Activated T-helper 2 cell treated with anti-CD3 and anti-CD28 coated beads, Interferon-gamma antibody, Interleukin-2, Interleukin-4, amounts not matched to agents 10 μg/mL and 5 μg/mL and 100 μg/mL, durations not matched to agents 14 hours and 24 hours and 36 hours (primary cell): ENCODE results near the gene PLG. TPM values are rescaled to one million over a fixed set of nuclear protein-coding genes. Genes with fewer than 3 reads are reported as not detected.
"Not testable (repeated sequence)": the region's sequence is repeated elsewhere in the genome, so short reads cannot be mapped to it uniquely, and the experiment has no call there.

Experiments used
- DNase-seq: peaks from one replicate; pipeline ENCODE4 v3.0.0; 2021; ENCODE audit warnings: low spot score
- H3K27ac Mint-ChIP-seq: one replicate; pipeline ENCODE4 v1.8.0; 2021; ENCODE audit warnings: mixed read lengths
- H3K27me3 Mint-ChIP-seq: one replicate; pipeline ENCODE4 v1.8.0; 2021; ENCODE audit warnings: low read depth, mixed read lengths
- H3K36me3 Mint-ChIP-seq: one replicate; pipeline ENCODE4 v1.8.0; 2021; ENCODE audit warnings: low read depth, mixed read lengths
- H3K4me1 Mint-ChIP-seq: one replicate; pipeline ENCODE4 v1.8.0; 2021; ENCODE audit warnings: low read depth, mixed read lengths
- H3K4me3 Mint-ChIP-seq: one replicate; pipeline ENCODE4 v1.8.0; 2021; ENCODE audit warnings: low read depth, mild to moderate bottlenecking, moderate library complexity, mixed read lengths
- H3K9me3 Mint-ChIP-seq: one replicate; pipeline ENCODE4 v1.8.0; 2021; ENCODE audit warnings: mixed read lengths
- intact Hi-C: fragments of 100-400 bp; cut with micrococcal nuclease; formaldehyde crosslinking; loops from one replicate; pipeline ENCODE4 v1.15.1; 2023
- total RNA-seq: library from RNA; stranded (reverse); gene quantifications from 2 replicates; pipeline ENCODE4 v1.2.3, GENCODE V29; 2022

PLG gene
- total RNA-seq: 0.18 and 0.23 TPM in 2 replicates

- H3K9me3 Mint-ChIP-seq, H3K27me3 Mint-ChIP-seq, H3K27ac Mint-ChIP-seq, DNase-seq, H3K4me1 Mint-ChIP-seq, intact Hi-C loops, H3K36me3 Mint-ChIP-seq, H3K4me3 Mint-ChIP-seq: not testable (repeated sequence)
Observed at GRCh38 chr6:160701918-160702680, at the start of gene PLG. PLG (plus strand) TSS chr6:160702244; CDS start chr6:160702305, 61 bp downstream.

GRCh38 chr6:160659562-160659961 is 42.5 kb upstream of the PLG start:
- H3K4me1 Mint-ChIP-seq: no peaks in the 10 kb centered on the region
- no peaks in the 10 kb centered on the region for H3K27me3 Mint-ChIP-seq
- intact Hi-C loops: no loop called here
- H3K27ac Mint-ChIP-seq: no peak overlapping the region
- no peak overlapping the region for H3K4me3 Mint-ChIP-seq
- H3K36me3 Mint-ChIP-seq: no peaks in the 10 kb centered on the region
- no peaks in the 10 kb centered on the region for H3K9me3 Mint-ChIP-seq
- DNase-seq: no peak

GRCh38 chr6:160661216-160661615 is 40.8 kb upstream of the PLG start:
- no peak for DNase-seq
- H3K36me3 Mint-ChIP-seq: no peaks in the 10 kb centered on the region
- H3K4me3 Mint-ChIP-seq: no peak overlapping the region
- no peaks in the 10 kb centered on the region for H3K9me3 Mint-ChIP-seq
- no peak overlapping the region for H3K27ac Mint-ChIP-seq
- intact Hi-C loops: no loop called here
- H3K27me3 Mint-ChIP-seq: no peaks in the 10 kb centered on the region
- no peaks in the 10 kb centered on the region for H3K4me1 Mint-ChIP-seq

DNA sequence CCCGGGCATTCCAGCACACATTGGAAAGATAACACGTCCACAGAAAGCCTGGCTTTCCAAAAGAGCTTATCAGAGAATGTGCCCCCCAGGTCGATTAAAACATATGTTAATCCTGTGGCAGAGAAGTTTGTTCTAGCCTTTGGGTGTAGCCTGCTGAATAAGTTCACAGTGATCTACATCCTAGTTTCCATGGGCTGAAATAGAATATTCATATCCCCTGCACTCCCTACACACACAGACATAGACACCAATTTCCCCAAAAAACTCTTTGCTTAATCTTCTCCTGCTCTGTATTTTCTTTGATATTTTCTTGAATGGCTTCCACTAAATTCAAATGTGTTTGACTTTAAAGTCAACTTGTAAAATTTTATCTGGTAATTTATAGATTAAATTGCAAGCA is 39.6 kb upstream of the PLG start:
- Mint-ChIP-seq H3K4me3 (no peak overlapping the region), H3K9me3 (no peaks in the 10 kb centered on the region)

GRCh38 chr6:160662842-160663241 is 39.2 kb upstream of the PLG start:
- Mint-ChIP-seq H3K27ac (no peak overlapping the region), H3K36me3 (no peaks in the 10 kb centered on the region), H3K27me3 (no peaks in the 10 kb centered on the region), H3K4me3 (no peak overlapping the region), H3K9me3 (no peaks in the 10 kb centered on the region), H3K4me1 (no peaks in the 10 kb centered on the region)
- intact Hi-C loops: no loop called here
- no peak for DNase-seq

More for the DNA sequence above, 39.6 kb upstream of the PLG start:
- no peak overlapping the region for H3K27ac Mint-ChIP-seq
- no peaks in the 10 kb centered on the region for H3K27me3 Mint-ChIP-seq
- no peaks in the 10 kb centered on the region for H3K36me3 Mint-ChIP-seq
- DNase-seq: no peak
- no peaks in the 10 kb centered on the region for H3K4me1 Mint-ChIP-seq
- intact Hi-C loops: no loop called here

- H3K27me3 Mint-ChIP-seq, DNase-seq, H3K27ac Mint-ChIP-seq, H3K36me3 Mint-ChIP-seq, H3K9me3 Mint-ChIP-seq, H3K4me1 Mint-ChIP-seq, H3K4me3 Mint-ChIP-seq, intact Hi-C loops: not testable (repeated sequence)
Observed at GRCh38 chr6:160664198-160664597, 37.8 kb upstream of the PLG start, which contains the start of gene LPA. LPA (minus strand) TSS chr6:160664275; CDS start chr6:160664214, 61 bp downstream.

DNA sequence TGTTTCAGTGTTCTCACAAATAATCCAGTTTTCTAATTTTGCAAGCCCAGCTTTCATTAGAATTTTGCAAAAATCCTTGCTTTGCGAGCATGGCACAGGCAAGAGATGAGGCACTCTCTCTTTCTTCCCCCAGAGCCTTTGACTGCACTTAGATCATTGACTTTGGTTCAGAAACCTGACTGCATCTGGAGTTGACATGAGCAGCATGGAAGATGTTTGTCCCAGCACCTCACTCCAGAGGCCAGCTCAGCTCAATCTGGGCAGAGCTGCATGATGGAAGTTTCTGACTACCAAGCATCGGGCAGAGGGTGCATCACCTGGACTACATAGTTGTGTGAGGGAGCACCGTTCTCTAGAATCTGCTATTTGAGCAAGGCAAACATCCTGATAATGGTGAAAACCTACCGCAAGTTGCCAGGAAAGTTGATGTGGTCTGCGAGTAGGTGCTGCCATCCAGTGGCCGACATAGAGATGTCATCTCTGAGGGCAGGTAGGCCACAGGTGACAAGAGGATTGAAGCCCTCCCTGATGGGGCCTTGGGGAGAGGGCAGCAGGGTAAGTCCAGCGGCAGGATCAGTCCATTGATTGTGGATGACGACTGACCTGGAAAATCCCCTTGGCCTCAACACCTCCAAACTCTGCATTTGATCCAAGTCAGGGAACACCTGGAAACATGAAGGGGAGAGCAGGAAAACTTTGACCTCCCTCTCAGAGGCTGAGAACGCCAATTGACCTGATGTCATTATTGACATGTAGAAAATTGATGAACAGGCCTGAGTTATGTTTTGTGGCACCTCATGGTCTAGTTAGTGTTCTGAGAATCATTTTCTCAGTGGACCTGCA is 34.2 kb upstream of the PLG start:
- H3K4me3 Mint-ChIP-seq: no peak overlapping the region
- peak; percentile 14 for DNase-seq
- H3K9me3 Mint-ChIP-seq: no peaks in the 10 kb centered on the region
- no peaks in the 10 kb centered on the region for H3K36me3 Mint-ChIP-seq
- no peaks in the 10 kb centered on the region for H3K4me1 Mint-ChIP-seq
- H3K27ac Mint-ChIP-seq: no peak overlapping the region
- H3K27me3 Mint-ChIP-seq: no peaks in the 10 kb centered on the region
- intact Hi-C loops: no loop called here

GRCh38 chr6:160668589-160668988 is 33.5 kb upstream of the PLG start:
- Mint-ChIP-seq H3K9me3 (no peaks in the 10 kb centered on the region), H3K27me3 (no peaks in the 10 kb centered on the region), H3K27ac (no peak overlapping the region), H3K36me3 (no peaks in the 10 kb centered on the region), H3K4me3 (no peak overlapping the region), H3K4me1 (no peaks in the 10 kb centered on the region)
- no peak for DNase-seq
- intact Hi-C loops: no loop called here

- H3K4me1 Mint-ChIP-seq: not testable (repeated sequence)
- peaks cover 12% of the 10 kb centered on the region for H3K27me3 Mint-ChIP-seq
Observed at GRCh38 chr6:160676418-160676817, 25.6 kb upstream of the PLG start.

GRCh38 chr6:160678230-160678629 is 23.8 kb upstream of the PLG start:
- no peak for DNase-seq
- intact Hi-C loops: no loop called here
- H3K9me3 Mint-ChIP-seq: no peaks in the 10 kb centered on the region
- no peaks in the 10 kb centered on the region for H3K36me3 Mint-ChIP-seq
- H3K4me3 Mint-ChIP-seq: no peak overlapping the region
- no peaks in the 10 kb centered on the region for H3K4me1 Mint-ChIP-seq
- H3K27me3 Mint-ChIP-seq: peaks cover 12% of the 10 kb centered on the region
- no peak overlapping the region for H3K27ac Mint-ChIP-seq

More at GRCh38 chr6:160676418-160676817, 25.6 kb upstream of the PLG start:
- H3K4me3 Mint-ChIP-seq, H3K9me3 Mint-ChIP-seq, intact Hi-C loops, H3K36me3 Mint-ChIP-seq, DNase-seq, H3K27ac Mint-ChIP-seq: not testable (repeated sequence)

GRCh38 chr6:160678744-160679401 is 23.2 kb upstream of the PLG start:
- no peak for DNase-seq
- Mint-ChIP-seq H3K4me3 (no peak overlapping the region), H3K36me3 (no peaks in the 10 kb centered on the region), H3K27ac (no peak overlapping the region), H3K27me3 (peaks cover 12% of the 10 kb centered on the region), H3K4me1 (no peaks in the 10 kb centered on the region), H3K9me3 (no peaks in the 10 kb centered on the region)
- intact Hi-C loops: no loop called here

DNA sequence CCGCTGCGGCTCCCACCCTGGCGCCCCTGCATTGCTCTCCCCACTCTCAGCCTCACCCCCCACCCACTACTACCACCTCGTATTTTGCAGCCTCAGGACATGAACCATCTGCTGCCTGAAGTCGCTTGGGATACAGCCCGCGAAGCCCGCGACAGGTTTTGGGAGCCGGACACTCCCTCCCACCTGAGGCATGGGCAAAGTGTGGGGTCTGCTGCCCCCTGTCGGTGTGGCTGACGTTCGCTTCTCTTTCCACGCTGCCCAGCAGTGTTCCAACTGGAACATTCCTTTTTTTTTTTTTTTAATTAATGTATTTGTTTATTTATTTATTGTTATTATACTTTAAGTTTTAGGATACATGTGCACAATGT is 22.7 kb upstream of the PLG start:
- H3K27ac Mint-ChIP-seq: no peak overlapping the region
- H3K4me3 Mint-ChIP-seq: no peak overlapping the region
- intact Hi-C loops: no loop called here
- no peak for DNase-seq
- H3K36me3 Mint-ChIP-seq: no peaks in the 10 kb centered on the region
- no peaks in the 10 kb centered on the region for H3K9me3 Mint-ChIP-seq
- no peaks in the 10 kb centered on the region for H3K4me1 Mint-ChIP-seq
- peaks cover 12% of the 10 kb centered on the region for H3K27me3 Mint-ChIP-seq
